OCI-LY1 (cell line): ENCODE measurements around the gene AP3M1.

ENCODE experiments used
- H2AFZ ChIP-seq: fragments of 200-600 bp; sonication (generic), shearing (Covaris generic); 2 replicates; pipeline ENCODE4 v1.6.0; 2014; ENCODE audit warnings: antibody characterized with exemption, mild to moderate bottlenecking, low read length
- H3F3A ChIP-seq: fragments of 200-600 bp; sonication (generic), shearing (Covaris generic); 2 replicates; pipeline ENCODE4 v1.6.0; 2014; ENCODE audit warnings: mild to moderate bottlenecking, antibody characterized with exemption, low read length, moderate library complexity; ENCODE audit not compliant: insufficient read depth
- H3K27ac ChIP-seq: fragments of 200-600 bp; sonication (generic); 2 replicates; pipeline ENCODE4 v1.5.1; 2014; ENCODE audit warnings: low read length, mixed run types, mild to moderate bottlenecking, low read depth; ENCODE audit not compliant: poor library complexity, severe bottlenecking
- H3K27me3 ChIP-seq: fragments of 200-600 bp; sonication (generic); 2 replicates; pipeline ENCODE4 v1.6.0; 2014; ENCODE audit warnings: antibody characterized with exemption, mild to moderate bottlenecking, low read length, moderate library complexity; ENCODE audit not compliant: insufficient read depth
- H3K36me3 ChIP-seq: fragments of 200-600 bp; sonication (generic); 2 replicates; pipeline ENCODE4 v1.6.1; 2014; ENCODE audit warnings: mild to moderate bottlenecking, antibody characterized with exemption, low read length, moderate library complexity, mixed read lengths; ENCODE audit not compliant: insufficient read depth
- H3K4me1 ChIP-seq: fragments of 200-600 bp; sonication (generic); 2 replicates; pipeline ENCODE4 v1.5.1; 2014; ENCODE audit warnings: mild to moderate bottlenecking, low read length, moderate library complexity; ENCODE audit not compliant: insufficient read depth, severe bottlenecking
- H3K4me2 ChIP-seq: fragments of 200-600 bp; sonication (generic), shearing (Covaris generic); 2 replicates; pipeline ENCODE4 v1.6.1; 2014; ENCODE audit warnings: low read length
- H3K4me3 ChIP-seq: fragments of 200-600 bp; sonication (generic); 2 replicates; pipeline ENCODE4 v1.5.1; 2014; ENCODE audit warnings: low read length, low read depth, mild to moderate bottlenecking, mixed read lengths; ENCODE audit not compliant: poor library complexity, severe bottlenecking
- H3K79me2 ChIP-seq: fragments of 200-600 bp; shearing (Covaris generic); 2 replicates; pipeline ENCODE4 v1.6.1; 2016; ENCODE audit warnings: mixed run types, low read length, mixed read lengths; ENCODE audit not compliant: insufficient read depth
- H3K9ac ChIP-seq: fragments of 200-600 bp; sonication (generic), shearing (Covaris generic); 2 replicates; pipeline ENCODE4 v1.6.1; 2014; ENCODE audit warnings: mild to moderate bottlenecking, low read length, mixed read lengths
- H3K9me2 ChIP-seq: fragments of 200-600 bp; sonication (generic), shearing (Covaris generic); 2 replicates; pipeline ENCODE4 v1.6.1; 2014; ENCODE audit warnings: low read depth, mild to moderate bottlenecking, low read length, mixed read lengths
- H3K9me3 ChIP-seq: fragments of 200-600 bp; shearing (Covaris generic); 2 replicates; pipeline ENCODE4 v1.6.1; 2014; ENCODE audit warnings: low read length, mixed read lengths
- H4K20me1 ChIP-seq: fragments of 200-600 bp; sonication (generic), shearing (Covaris generic); 2 replicates; pipeline ENCODE4 v1.6.0; 2016; ENCODE audit warnings: mild to moderate bottlenecking, low read length; ENCODE audit not compliant: insufficient read depth
- CTCF ChIP-seq: fragments of 200-600 bp; sonication (generic), shearing (Covaris generic); IDR thresholded peaks from 2 replicates; pipeline ENCODE4 v1.5.1; 2017; ENCODE audit warnings: mild to moderate bottlenecking, antibody characterized with exemption, low read length, moderate library complexity, mixed read lengths
- EZH2 ChIP-seq: fragments of 200-600 bp; sonication (generic), shearing (Covaris generic); IDR thresholded peaks from 2 replicates; pipeline ENCODE4 v1.8.0; 2017; ENCODE audit warnings: borderline replicate concordance, mixed run types, mild to moderate bottlenecking, antibody characterized with exemption, low read length, moderate library complexity, mixed read lengths

AP3M1 gene

GRCh38 chr10:74163319-74164068 lies 12.9 kb upstream of the AP3M1 start:
- H3K4me2 ChIP-seq: no peak overlapping the region
- no peaks in the 10 kb centered on the region for H3F3A ChIP-seq
- H3K36me3 ChIP-seq: no peaks in the 10 kb centered on the region; the same call in 1 of the 2 replicates
- no peak overlapping the region for H3K27ac ChIP-seq
- no peak overlapping the region for H3K9ac ChIP-seq
- H3K4me3 ChIP-seq: no peak overlapping the region
- TF ChIP-seq CTCF (no peak), EZH2 (no peak)
- no peak overlapping the region for H2AFZ ChIP-seq
- no peaks in the 10 kb centered on the region for H4K20me1 ChIP-seq
- peaks cover 10% of the 10 kb centered on the region for H3K4me1 ChIP-seq
- H3K79me2 ChIP-seq: no peaks in the 10 kb centered on the region
- H3K9me2 ChIP-seq: no peaks in the 10 kb centered on the region
- no peaks in the 10 kb centered on the region for H3K27me3 ChIP-seq
- H3K9me3 ChIP-seq: no peaks in the 10 kb centered on the region

- no peak overlapping the region for H3K9ac ChIP-seq
- H3K36me3 ChIP-seq: no peaks in the 10 kb centered on the region
- H3K4me1 ChIP-seq: peaks cover 3% of the 10 kb centered on the region
- H3K4me3 ChIP-seq: no peak overlapping the region
- no peaks in the 10 kb centered on the region for H3F3A ChIP-seq
- no peak overlapping the region for H2AFZ ChIP-seq
- no peak overlapping the region for H3K4me2 ChIP-seq
- H3K9me2 ChIP-seq: no peaks in the 10 kb centered on the region
- TF ChIP-seq CTCF (no peak), EZH2 (no peak)
- no peak overlapping the region for H3K27ac ChIP-seq
- H3K79me2 ChIP-seq: no peaks in the 10 kb centered on the region; the same call in 1 of the 2 replicates
- H3K27me3 ChIP-seq: no peaks in the 10 kb centered on the region
- H4K20me1 ChIP-seq: no peaks in the 10 kb centered on the region
- H3K9me3 ChIP-seq: no peaks in the 10 kb centered on the region
These were observed 9.4 kb upstream of the AP3M1 start for GRCh38 chr10:74160013-74160412.

GRCh38 chr10:74156919-74157289 lies 6.3 kb upstream of the AP3M1 start:
- no peaks in the 10 kb centered on the region for H3K36me3 ChIP-seq
- peaks cover 17% of the 10 kb centered on the region for H3K4me1 ChIP-seq
- H3K9me3 ChIP-seq: no peaks in the 10 kb centered on the region
- no peaks in the 10 kb centered on the region for H3K27me3 ChIP-seq
- peaks cover 12% of the 10 kb centered on the region for H3K79me2 ChIP-seq
- no peak overlapping the region for H3K9ac ChIP-seq
- H2AFZ ChIP-seq: no peak overlapping the region
- no peaks in the 10 kb centered on the region for H3F3A ChIP-seq
- TF ChIP-seq CTCF: no peak
- no peak for TF ChIP-seq EZH2
- no peak overlapping the region for H3K4me3 ChIP-seq
- no peaks in the 10 kb centered on the region for H3K9me2 ChIP-seq
- no peak overlapping the region for H3K4me2 ChIP-seq
- H3K27ac ChIP-seq: no peak overlapping the region
- no peaks in the 10 kb centered on the region for H4K20me1 ChIP-seq
